HG03196 (cell line): Measurements from ENCODE around the gene BCAS1.

ENCODE experiments used
- ATAC-seq: cut with Tn5 transposase; IDR thresholded peaks from one replicate; pipeline ENCODE4 v1.9.1; 2021; ENCODE audit not compliant: unreplicated experiment

The BCAS1 gene

DNA sequence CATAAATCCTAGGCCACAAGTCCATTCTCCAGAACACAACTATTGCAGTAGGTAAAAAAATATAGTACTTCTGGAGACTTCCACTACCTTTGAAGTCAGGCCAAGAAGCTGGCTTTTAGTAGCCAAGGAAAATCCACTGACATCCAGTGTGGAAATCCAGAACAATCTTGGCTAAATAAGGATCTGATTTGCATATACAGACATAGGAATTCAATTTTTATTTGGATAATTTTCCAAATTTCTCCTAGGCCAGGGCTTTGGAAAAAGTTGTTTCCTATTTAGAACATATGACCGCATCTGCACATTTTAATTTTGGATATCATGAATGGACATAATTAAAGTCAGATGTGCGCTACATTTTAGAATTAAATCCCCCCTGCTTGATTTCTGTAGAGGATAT lies 100.2 kb downstream of the BCAS1 start:
- ATAC-seq, result no peak

GRCh38 chr20:53967527-53967926 lies 102.9 kb downstream of the BCAS1 start:
- ATAC-seq, result no peak

GRCh38 chr20:53966774-53967398 lies 103.5 kb downstream of the BCAS1 start:
- ATAC-seq, result no peak

DNA sequence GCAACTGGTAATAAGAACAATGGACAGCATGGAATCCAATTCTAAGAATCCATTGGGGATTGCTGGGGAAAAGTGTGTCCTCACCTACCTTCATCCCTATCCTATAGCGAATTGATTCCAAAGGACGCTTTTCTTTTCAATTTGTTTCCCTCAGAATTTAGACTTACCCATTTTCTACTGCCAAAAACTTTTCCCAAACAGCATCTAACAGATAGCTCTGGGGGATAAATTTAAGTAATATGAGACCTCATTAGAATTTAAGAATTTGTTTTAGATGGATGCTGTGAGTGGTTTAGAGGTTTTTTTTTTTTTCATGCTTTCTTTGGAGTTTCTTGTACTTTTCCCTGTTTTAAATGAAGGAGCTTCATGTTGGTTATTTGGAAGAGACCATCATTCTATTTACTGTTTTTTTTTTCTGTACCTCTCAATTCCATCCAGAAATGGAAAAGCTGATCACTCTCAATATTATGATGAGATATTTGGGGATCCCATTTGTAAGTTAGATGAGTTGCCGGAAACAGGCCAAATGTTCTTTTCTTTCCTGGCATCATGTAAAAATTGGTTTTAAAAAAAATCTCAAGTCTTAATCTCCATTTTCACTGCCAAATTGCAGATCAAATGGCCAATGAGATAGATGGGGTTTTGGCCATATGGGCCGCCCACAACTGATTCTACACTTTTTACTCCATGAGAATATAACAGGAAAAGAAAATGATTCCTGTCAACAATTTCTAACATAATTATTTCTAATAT lies 105.7 kb downstream of the BCAS1 start:
- ATAC-seq, result no peak

DNA sequence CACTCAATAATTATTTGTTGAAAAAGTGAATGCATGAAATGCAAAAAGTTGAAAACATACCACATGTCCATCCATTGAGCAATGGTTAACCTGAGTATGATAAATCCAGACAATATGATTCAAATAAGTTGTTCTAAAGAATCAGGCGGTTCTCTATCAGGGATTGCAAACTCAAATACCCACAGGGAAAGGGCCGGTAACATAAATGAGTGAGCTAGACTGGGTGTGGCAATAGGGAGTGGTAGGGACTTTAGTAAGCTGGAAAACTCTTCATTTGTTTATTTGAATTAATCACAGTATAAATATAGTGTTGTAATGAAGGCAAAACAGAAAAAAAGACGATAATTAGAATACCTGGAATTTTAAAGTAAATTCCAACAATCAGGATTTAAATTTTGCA lies 106.3 kb downstream of the BCAS1 start:
- ATAC-seq, result no peak

- ATAC-seq, result no peak
Measured at GRCh38 chr20:53963635-53964034, 106.8 kb downstream of the BCAS1 start.

GRCh38 chr20:53962388-53962787 lies 108.0 kb downstream of the BCAS1 start:
- no peak for ATAC-seq

- ATAC-seq, result no peak
Measured at GRCh38 chr20:53961527-53961926, 108.9 kb downstream of the BCAS1 start.

DNA sequence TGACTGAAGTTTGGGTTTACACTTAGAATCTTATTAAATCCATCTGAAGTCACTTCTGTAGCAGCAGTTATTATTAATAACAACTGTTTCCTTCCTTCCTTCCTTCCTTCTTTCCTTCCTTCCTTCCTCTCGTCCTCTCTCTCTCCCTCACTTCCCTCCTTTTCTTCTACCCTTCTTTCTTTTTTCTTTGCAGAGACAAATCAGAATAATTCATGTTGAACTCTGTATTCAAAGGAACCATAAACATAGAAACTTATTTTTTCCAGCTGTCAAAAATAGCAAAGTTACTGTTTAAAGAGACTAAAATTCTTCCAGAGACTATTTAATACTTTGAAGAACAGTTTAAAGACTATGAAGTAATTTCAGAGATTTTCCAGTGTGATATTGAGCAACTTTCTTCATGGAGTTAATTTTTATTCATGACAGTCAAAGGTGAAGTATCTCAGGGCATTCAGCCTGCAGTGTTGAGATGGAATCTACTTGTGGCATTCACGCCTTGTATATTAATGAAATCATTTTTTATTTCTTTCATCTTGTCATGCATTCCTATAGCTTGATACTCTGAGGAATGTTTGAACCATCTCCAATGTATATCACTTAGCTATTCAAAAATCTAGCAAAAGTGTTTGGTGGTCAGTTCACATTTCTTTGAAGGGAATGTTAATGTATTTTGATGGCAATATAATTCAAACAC lies 109.7 kb downstream of the BCAS1 start:
- no peak for ATAC-seq

- ATAC-seq, result no peak
Measured at GRCh38 chr20:53959911-53960578, 110.3 kb downstream of the BCAS1 start.

GRCh38 chr20:53958260-53958659 lies 112.1 kb downstream of the BCAS1 start:
- no peak for ATAC-seq

GRCh38 chr20:53957451-53958172 lies 112.8 kb downstream of the BCAS1 start:
- no peak for ATAC-seq

DNA sequence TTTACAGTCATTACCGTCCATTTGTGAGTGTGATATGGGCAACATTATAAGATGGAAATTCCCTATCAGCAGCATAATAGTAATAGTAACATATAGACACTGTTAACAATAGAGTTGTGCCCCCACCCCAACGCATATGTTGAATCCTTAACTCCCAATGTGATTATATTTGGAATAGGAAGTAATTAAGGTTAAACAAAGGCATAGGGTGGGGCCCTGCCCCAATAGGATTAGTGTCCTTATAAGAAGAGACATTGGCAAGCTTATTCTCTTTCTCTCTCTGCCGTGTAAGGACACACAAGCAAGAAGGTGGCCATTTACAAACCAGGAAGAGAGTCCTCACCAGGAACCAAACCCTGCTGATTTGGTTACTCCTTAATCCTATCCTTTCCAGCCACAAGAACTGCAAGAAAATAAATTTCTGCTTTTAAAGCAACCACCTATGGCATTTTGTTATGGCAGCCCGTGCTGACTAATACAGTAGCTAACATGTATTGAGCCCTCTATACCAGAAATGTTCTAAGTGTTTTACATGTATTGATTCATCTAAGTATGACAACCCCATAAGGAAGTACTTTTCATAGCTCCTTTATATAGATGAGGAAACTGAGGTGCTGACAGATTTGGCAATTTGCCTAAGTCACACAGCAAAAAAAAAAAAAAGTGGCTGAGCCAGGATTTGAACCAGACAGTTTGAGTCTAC lies 114.2 kb downstream of the BCAS1 start:
- ATAC-seq, result no peak

DNA sequence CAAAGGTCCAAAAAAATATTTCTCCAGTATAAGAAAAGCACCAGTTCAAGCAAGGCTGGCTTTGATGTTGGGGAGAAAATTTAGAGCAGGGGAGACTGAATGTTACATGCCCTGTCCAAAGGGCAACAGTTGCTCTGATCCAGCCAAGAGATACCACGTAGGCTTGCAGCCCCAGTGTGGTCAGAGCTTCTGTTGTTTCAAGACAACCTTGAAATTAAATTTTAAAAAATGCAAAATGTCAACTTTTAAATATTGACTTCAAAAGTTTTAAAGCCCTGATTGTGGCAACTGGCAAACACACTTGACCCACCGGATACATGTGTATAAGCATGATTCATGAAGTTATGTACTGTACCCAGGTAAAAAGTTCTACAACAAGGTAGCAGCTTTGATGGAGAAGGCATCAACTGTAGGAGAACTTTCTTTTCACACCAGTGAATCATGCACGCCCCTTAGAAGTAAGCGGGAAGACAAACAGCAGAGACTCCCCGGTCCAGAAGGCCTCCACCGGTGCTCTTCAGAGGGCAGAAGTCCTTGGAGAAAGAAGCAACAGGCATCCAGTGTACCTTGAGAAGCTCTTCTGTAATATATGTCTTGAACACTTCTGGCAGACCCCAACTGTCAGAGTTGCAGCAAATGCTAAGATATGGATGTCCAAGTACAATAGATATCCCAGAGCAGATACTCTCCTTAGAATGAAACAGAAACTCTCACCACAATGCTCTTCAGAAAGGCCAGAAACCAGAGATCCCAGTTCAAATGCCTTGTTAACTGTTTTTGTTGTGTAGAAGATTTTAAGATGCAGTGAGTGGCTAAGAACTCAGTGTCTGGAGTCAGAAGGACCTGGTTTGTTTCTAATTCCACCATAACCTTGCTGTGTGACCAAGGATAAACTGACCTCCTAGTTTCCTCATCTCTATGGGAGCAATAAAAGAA lies 115.4 kb downstream of the BCAS1 start:
- ATAC-seq, result no peak

GRCh38 chr20:53952528-53953096 lies 117.8 kb downstream of the BCAS1 start:
- no peak for ATAC-seq

GRCh38 chr20:53950578-53950977 lies 119.8 kb downstream of the BCAS1 start:
- ATAC-seq, result no peak

DNA sequence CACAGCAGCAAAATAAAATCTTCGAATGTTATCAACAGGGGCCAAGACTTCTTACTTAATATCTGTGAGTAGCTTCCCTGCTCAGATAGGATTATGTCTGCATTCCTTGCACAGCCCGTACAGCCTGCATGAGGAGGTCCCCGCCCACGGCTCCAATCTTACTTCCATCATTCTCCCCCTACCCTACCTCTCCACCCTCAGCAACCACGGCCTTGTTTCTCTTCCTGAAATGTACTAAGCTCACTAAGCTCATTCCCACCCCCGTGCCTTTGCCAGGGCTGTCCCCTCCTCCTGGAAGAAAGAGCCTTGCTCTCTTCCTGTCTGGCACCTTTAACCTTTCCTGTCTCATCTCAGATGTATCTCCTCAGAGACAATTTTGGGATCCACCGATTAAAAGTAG lies 120.4 kb downstream of the BCAS1 start:
- ATAC-seq, result no peak

- peak; percentile 83 for ATAC-seq
Measured at GRCh38 chr20:53949319-53949839, 121.0 kb downstream of the BCAS1 start.
